NB4 (cell line): ENCODE measurements around the gene EEF1E1.

Experiments
- DNase-seq: peaks from one replicate; pipeline ENCODE4 v3.0.0; 2010; ENCODE audit warnings: low read depth
- H3K4me3 ChIP-seq: one replicate; pipeline ENCODE4 v1.5.1; 2011; ENCODE audit warnings: mild to moderate bottlenecking, low read depth, low read length, moderate library complexity
- CTCF ChIP-seq: IDR thresholded peaks from one replicate; pipeline ENCODE4 v1.5.1; 2012; ENCODE audit warnings: low read depth, low read length
- MAX ChIP-seq: IDR thresholded peaks from 2 replicates; pipeline ENCODE4 v1.6.1; 2011; ENCODE audit warnings: low read depth, low read length
- MYC ChIP-seq: IDR thresholded peaks from 2 replicates; pipeline ENCODE4 v1.6.1; 2011; ENCODE audit warnings: low read depth, low read length
- POLR2A ChIP-seq: IDR thresholded peaks from 2 replicates; pipeline ENCODE4 v1.6.1; 2011; ENCODE audit warnings: mild to moderate bottlenecking; ENCODE audit not compliant: insufficient read length; ENCODE audit errors: extremely low read depth

Gene EEF1E1

GRCh38 chr6:8082954-8083858, 19.1 kb downstream of the EEF1E1 start:
- TF ChIP-seq POLR2A (no peak), MYC (no peak), MAX (no peak), CTCF (no peak)
- H3K4me3 ChIP-seq = no peak overlapping the region
- peak; percentile 40 for DNase-seq

GRCh38 chr6:8082572-8082953, 19.8 kb downstream of the EEF1E1 start:
- no peak for TF ChIP-seq MAX
- no peak for TF ChIP-seq MYC
- TF ChIP-seq CTCF = no peak
- no peak for TF ChIP-seq POLR2A

GRCh38 chr6:8080362-8081151, 21.8 kb downstream of the EEF1E1 start:
- peak; percentile 82 for DNase-seq
- no peak for TF ChIP-seq MYC
- TF ChIP-seq CTCF = no peak
- no peak for TF ChIP-seq POLR2A
- TF ChIP-seq MAX = no peak
- H3K4me3 ChIP-seq = no peak overlapping the region

More at GRCh38 chr6:8082572-8082953, 19.8 kb downstream of the EEF1E1 start:
- H3K4me3 ChIP-seq = no peak overlapping the region
- no peak for DNase-seq

- no peak for TF ChIP-seq MAX
- no peak for TF ChIP-seq CTCF
- no peak for TF ChIP-seq MYC
- TF ChIP-seq POLR2A = no peak
- no peak overlapping the region for H3K4me3 ChIP-seq
- no peak for DNase-seq
Measured at GRCh38 chr6:8079126-8079525, 23.2 kb downstream of the EEF1E1 start.

- no peak for DNase-seq
- no peak overlapping the region for H3K4me3 ChIP-seq
- TF ChIP-seq POLR2A (no peak), CTCF (no peak), MAX (no peak), MYC (no peak)
Measured at GRCh38 chr6:8077991-8078390, 24.4 kb downstream of the EEF1E1 start.
